G401.6 (cell line): ENCODE measurements around the gene EARS2.

Experiments
- FAIRE-seq: peaks from 2 replicates; lab custom pipeline; 2012; peaks lifted over from hg19 to GRCh38; lab: Jason Lieb, UNC

Gene EARS2

GRCh38 chr16:23480257-23480656 is 76.9 kb downstream of the EARS2 start:
- FAIRE-seq: no peak

GRCh38 chr16:23479138-23479537 is 78.0 kb downstream of the EARS2 start:
- no peak for FAIRE-seq

- FAIRE-seq: no peak
Measured at GRCh38 chr16:23478566-23478965, 78.6 kb downstream of the EARS2 start.

- no peak for FAIRE-seq
Measured at GRCh38 chr16:23476289-23476688, 80.9 kb downstream of the EARS2 start.
